Caco-2 (cell line): ENCODE data around the gene RGMA. TPM values are rescaled to one million over a fixed set of nuclear protein-coding genes. Genes with fewer than 3 reads are reported as not detected.

Source experiments
- BruUV-seq: library from RNA; stranded (reverse); fragments of 400-500 nt; replicated peaks from 2 replicates; lab custom pipeline; 2021; lab: Mats Ljungman, UMichigan
- CTCF ChIA-PET: fragments of 300-600 bp; sonication (Branson Sonifier 250); formaldehyde crosslinking; loops from one replicate; lab custom pipeline; 2022; ENCODE audit warnings: antibody characterized with exemption; lab: Charles Lee
- POLR2A ChIA-PET: fragments of 300-600 bp; sonication (Branson Sonifier 250); formaldehyde crosslinking; loops from one replicate; lab custom pipeline; 2022; ENCODE audit warnings: antibody characterized with exemption; lab: Charles Lee
- DNase-seq, 2 experiments: peaks; one replicate each; pipeline versions ENCODE4 v3.0.0 to v3.0.0-alpha.2; 2020 to 2022
- H3K27me3 ChIP-seq: replicated peaks from 2 replicates; pipeline ENCODE4 v1.6.0; 2011; ENCODE audit warnings: low read length; ENCODE audit not compliant: control insufficient read depth, insufficient read depth
- H3K36me3 ChIP-seq: 2 replicates; pipeline ENCODE4 v1.5.1; 2011; ENCODE audit warnings: low read length; ENCODE audit not compliant: control insufficient read depth, insufficient read depth
- H3K4me1 ChIP-seq: fragments of 250-450 bp; sonication (Bioruptor Pico); 2 replicates; pipeline ENCODE4 v1.5.1; 2020; ENCODE audit warnings: mild to moderate bottlenecking
- H3K4me3 ChIP-seq: 2 replicates; pipeline ENCODE4 v1.5.1; 2011; ENCODE audit warnings: low read depth, mild to moderate bottlenecking, control low read depth, low read length
- H3K9me3 ChIP-seq: fragments of 250-450 bp; sonication (Bioruptor Pico); 2 replicates; pipeline ENCODE4 v1.5.1; 2020; ENCODE audit warnings: mild to moderate bottlenecking, moderate library complexity
- H3K27ac Mint-ChIP-seq: one replicate; pipeline ENCODE4 v1.8.0; 2022; ENCODE audit warnings: mixed read lengths; ENCODE audit not compliant: unreplicated experiment
- H3K27me3 Mint-ChIP-seq: one replicate; pipeline ENCODE4 v1.8.0; 2022; ENCODE audit warnings: mixed read lengths; ENCODE audit not compliant: insufficient read depth, unreplicated experiment
- H3K36me3 Mint-ChIP-seq: one replicate; pipeline ENCODE4 v1.8.0; 2022; ENCODE audit warnings: mild to moderate bottlenecking, mixed read lengths; ENCODE audit not compliant: insufficient read depth, unreplicated experiment
- H3K4me1 Mint-ChIP-seq: one replicate; pipeline ENCODE4 v1.8.0; 2022; ENCODE audit warnings: low read depth, mixed read lengths; ENCODE audit not compliant: unreplicated experiment
- H3K4me3 Mint-ChIP-seq: one replicate; pipeline ENCODE4 v1.8.0; 2022; ENCODE audit warnings: mild to moderate bottlenecking, moderate library complexity, mixed read lengths; ENCODE audit not compliant: unreplicated experiment
- H3K9me3 Mint-ChIP-seq: one replicate; pipeline ENCODE4 v1.8.0; 2022; ENCODE audit warnings: mixed read lengths; ENCODE audit not compliant: unreplicated experiment
- intact Hi-C: fragments of 100-400 bp; cut with micrococcal nuclease; formaldehyde crosslinking; loops from one replicate; pipeline ENCODE4 v1.10.0; 2022; ENCODE audit not compliant: unreplicated experiment
- total RNA-seq: library from RNA; stranded (reverse); gene quantifications from 2 replicates; pipeline ENCODE4 v1.2.3, GENCODE V29; 2022
- TF ChIP-seq, protein P1 (sequence below), 2 experiments: fragments of 200-600 bp in 1 of 2; IDR thresholded peaks; 1 replicate in 1 of 2; 2 replicates in 1 of 2; pipeline versions ENCODE4 v1.5.1 to v1.8.0; 2011 to 2022; ENCODE audit warnings: antibody characterized with exemption in 1 of 2, control low read depth in 1 of 2, inconsistent platforms in 1 of 2, low read depth in 1 of 2, low read length in 1 of 2, mild to moderate bottlenecking in 1 of 2, moderate library complexity in 1 of 2; ENCODE audit not compliant: insufficient read depth in 1 of 2, severe bottlenecking in 1 of 2, unreplicated experiment in 1 of 2

Gene RGMA
- total RNA-seq, 1 experiment from 2014 or later = 4.5 TPM

DNA sequence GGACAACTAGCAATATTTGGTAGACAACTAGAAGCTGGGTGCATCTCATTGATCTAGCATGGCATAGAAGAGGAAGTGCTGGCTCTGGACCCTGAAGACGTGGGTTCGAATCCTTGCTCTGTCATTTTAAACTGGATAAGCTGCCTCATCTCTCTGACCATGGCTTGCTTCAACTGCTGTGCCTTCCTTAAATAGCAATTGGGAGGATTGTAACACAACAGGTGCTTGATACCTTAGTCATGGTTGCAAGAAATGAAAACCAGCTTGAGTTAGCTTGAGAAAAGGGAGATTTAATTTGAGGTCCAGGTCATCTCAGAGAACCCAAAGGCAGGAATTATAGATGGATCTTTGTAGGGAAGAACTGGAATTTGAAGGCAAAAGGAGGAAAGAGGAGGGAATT, 14.8 kb upstream of the RGMA start:
- POLR2A ChIA-PET = no interaction called here
- H3K27ac Mint-ChIP-seq = no peak overlapping the region
- H3K36me3 Mint-ChIP-seq = peaks cover 5% of the 10 kb centered on the region
- Histone ChIP-seq H3K27me3 (no peaks in the 10 kb centered on the region), H3K4me1 (no peaks in the 10 kb centered on the region), H3K9me3 (no peaks in the 10 kb centered on the region), H3K36me3 (no peaks in the 10 kb centered on the region), H3K4me3 (no peak overlapping the region)
- no peak for DNase-seq
- no peaks in the 10 kb centered on the region for H3K27me3 Mint-ChIP-seq
- no peaks in the 10 kb centered on the region for H3K4me1 Mint-ChIP-seq
- CTCF ChIA-PET = no interaction called here
- H3K9me3 Mint-ChIP-seq = no peaks in the 10 kb centered on the region
- intact Hi-C loops = no loop called here
- H3K4me3 Mint-ChIP-seq = no peak overlapping the region
- BruUV-seq = no TSS peak
- TF ChIP-seq, protein P1, sequence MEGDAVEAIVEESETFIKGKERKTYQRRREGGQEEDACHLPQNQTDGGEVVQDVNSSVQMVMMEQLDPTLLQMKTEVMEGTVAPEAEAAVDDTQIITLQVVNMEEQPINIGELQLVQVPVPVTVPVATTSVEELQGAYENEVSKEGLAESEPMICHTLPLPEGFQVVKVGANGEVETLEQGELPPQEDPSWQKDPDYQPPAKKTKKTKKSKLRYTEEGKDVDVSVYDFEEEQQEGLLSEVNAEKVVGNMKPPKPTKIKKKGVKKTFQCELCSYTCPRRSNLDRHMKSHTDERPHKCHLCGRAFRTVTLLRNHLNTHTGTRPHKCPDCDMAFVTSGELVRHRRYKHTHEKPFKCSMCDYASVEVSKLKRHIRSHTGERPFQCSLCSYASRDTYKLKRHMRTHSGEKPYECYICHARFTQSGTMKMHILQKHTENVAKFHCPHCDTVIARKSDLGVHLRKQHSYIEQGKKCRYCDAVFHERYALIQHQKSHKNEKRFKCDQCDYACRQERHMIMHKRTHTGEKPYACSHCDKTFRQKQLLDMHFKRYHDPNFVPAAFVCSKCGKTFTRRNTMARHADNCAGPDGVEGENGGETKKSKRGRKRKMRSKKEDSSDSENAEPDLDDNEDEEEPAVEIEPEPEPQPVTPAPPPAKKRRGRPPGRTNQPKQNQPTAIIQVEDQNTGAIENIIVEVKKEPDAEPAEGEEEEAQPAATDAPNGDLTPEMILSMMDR (IDR thresholded peaks at IDR 0.05; ENCODE audit: insufficient read depth in 1 of 2, low read depth in 1 of 2, low read length in 1 of 2, severe bottlenecking in 1 of 2, unreplicated experiment in 1 of 2) = no peak

DNA sequence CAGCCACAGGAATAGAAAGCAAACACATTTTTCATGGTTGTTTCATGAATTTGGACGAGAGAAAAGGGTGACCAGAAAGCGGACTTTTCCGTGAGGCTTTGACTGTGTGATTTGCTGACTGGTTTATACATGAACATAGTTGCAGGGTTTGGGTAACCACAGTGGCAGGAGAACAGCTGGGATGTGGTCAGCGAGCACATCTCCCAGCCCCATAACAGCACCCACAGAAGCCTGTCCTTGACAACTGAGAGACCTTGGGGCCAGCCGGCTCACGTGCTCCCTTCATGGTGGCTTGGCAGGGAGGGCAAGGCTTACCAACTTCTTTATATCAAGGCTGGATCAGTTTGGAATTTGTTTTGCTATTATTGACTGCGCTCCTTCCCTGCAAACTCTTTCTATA, 13.2 kb upstream of the RGMA start:
- intact Hi-C loops = no loop called here

DNA sequence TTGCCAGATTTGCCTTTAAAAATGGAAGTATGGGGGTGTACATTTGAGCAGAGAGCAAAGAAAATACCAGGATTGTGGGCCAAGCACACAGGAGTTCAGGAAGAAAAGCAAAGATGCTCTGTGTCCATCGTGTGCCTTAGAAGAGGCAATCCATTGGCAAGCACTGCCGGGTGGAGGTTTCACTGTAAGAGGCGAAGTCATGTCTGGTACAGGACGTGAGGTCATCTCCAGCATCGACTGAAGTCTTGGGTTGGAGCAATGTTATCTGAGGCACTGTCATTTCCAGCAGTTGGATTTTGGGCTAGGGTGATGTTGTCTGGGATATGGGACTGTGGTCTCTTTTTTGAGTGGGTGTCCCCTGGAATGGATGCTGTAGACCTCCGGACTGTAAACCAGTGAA, 4.8 kb upstream of the RGMA start:
- POLR2A ChIA-PET = no interaction called here
- H3K9me3 Mint-ChIP-seq = no peaks in the 10 kb centered on the region
- no peaks in the 10 kb centered on the region for H3K9me3 ChIP-seq
- H3K4me3 Mint-ChIP-seq = no peak overlapping the region
- no peak for DNase-seq
- no peaks in the 10 kb centered on the region for H3K36me3 ChIP-seq
- H3K27ac Mint-ChIP-seq = no peak overlapping the region
- CTCF ChIA-PET = no interaction called here
- no peaks in the 10 kb centered on the region for H3K36me3 Mint-ChIP-seq
- no peaks in the 10 kb centered on the region for H3K27me3 Mint-ChIP-seq
- no peaks in the 10 kb centered on the region for H3K4me1 Mint-ChIP-seq
- intact Hi-C loops = no loop called here
- H3K27me3 ChIP-seq = peaks cover 1% of the 10 kb centered on the region; the same call in 1 of the 2 replicates
- no TSS peak for BruUV-seq
- H3K4me3 ChIP-seq = no peak overlapping the region
- TF ChIP-seq, protein P1 (IDR thresholded peaks at IDR 0.05; ENCODE audit: insufficient read depth in 1 of 2, low read depth in 1 of 2, low read length in 1 of 2, severe bottlenecking in 1 of 2, unreplicated experiment in 1 of 2) = no peak
- no peaks in the 10 kb centered on the region for H3K4me1 ChIP-seq

More for the DNA sequence above, 13.2 kb upstream of the RGMA start:
- ChIA-PET POLR2A (no interaction called here), CTCF (no interaction called here)
- no peak for DNase-seq
- Mint-ChIP-seq H3K9me3 (no peaks in the 10 kb centered on the region), H3K27ac (no peak overlapping the region), H3K4me1 (no peaks in the 10 kb centered on the region), H3K36me3 (peaks cover 5% of the 10 kb centered on the region), H3K4me3 (no peak overlapping the region), H3K27me3 (no peaks in the 10 kb centered on the region)
- no peak overlapping the region for H3K4me3 ChIP-seq
- no peaks in the 10 kb centered on the region for H3K27me3 ChIP-seq
- TF ChIP-seq, protein P1 (IDR thresholded peaks at IDR 0.05; ENCODE audit: insufficient read depth in 1 of 2, low read depth in 1 of 2, low read length in 1 of 2, severe bottlenecking in 1 of 2, unreplicated experiment in 1 of 2) = no peak
- no peaks in the 10 kb centered on the region for H3K36me3 ChIP-seq
- no peaks in the 10 kb centered on the region for H3K9me3 ChIP-seq
- H3K4me1 ChIP-seq = no peaks in the 10 kb centered on the region
- BruUV-seq = no TSS peak
